ENCODE measurements around the gene TBC1D22A. TPM values are rescaled to one million over a fixed set of nuclear protein-coding genes. Genes with fewer than 3 reads are reported as not detected.
"Not testable (repeated sequence)": the region's sequence is repeated elsewhere in the genome, so short reads cannot be mapped to it uniquely, and the experiment has no call there.

Gene TBC1D22A
- total RNA-seq, 6 experiments from 2014 or later, result 10.9 to 18.1 (median 14.0) TPM

DNA sequence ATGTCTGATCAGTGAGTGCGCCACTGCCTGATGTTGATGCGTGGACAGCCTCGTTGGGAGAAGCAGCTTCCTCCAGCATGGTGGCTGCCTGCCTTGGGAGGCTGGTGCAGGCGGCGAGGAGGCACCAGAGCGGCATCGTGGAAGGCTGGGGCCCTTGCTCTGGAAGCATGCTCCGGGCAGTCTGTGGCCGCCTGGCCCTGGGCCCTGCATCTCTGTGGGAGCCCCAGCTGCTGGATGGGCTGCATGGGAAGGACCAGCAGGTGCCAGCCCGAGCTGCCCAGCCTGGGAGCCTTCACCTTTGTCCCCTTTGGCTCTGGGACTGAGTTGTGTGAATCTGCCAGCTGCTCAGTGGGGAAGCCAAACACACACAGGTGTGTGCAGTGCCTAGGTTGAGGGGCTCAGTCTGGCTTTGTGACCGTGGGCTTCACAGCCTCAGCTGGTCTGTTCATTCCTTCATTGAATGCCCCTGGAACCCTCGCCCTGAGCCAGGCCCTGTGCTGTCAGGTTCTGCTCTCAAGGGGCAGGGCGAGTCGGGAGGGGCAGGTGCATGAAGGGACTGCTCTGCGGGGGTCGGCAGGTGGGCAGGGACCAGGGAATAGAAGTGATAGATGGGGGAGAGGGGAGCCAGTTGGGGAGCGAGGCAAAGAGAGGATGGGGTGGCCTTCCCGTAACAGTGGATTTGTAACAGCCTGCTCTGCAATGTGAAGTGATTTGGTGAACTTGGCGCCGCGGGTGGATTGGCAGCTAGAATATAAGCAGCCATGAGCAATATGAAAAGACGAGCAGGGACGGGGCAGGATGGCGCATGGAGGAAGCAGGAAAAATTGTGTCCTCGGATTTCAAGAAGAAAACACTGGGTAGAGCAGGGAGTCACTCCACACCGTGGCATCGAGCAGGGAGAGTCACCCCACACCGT lies 354.2 kb downstream of the TBC1D22A start:
- Histone ChIP-seq H3K36me3 (no peaks in the 10 kb centered on the region), H3K27me3 (no peaks in the 10 kb centered on the region), H3K9me3 (no peaks in the 10 kb centered on the region), H3K4me3 (no peak overlapping the region), H3K4me1 (peaks cover 0 to 7% (median 0%) of the 10 kb centered on the region in 4 donors), H3K27ac (no peak overlapping the region)
- DNase-seq, result peak in 2 of 3 donors; percentile 71 to 73
- whole genome bisulfite sequencing (ENCODE audit: insufficient coverage, low coverage, low lambda C conversion rate, missing lambda C conversion rate), result 88% methylated on average over 5 of the region's 28 CpGs
- intact Hi-C loops (cut with DNase I), result no loop called here
- no peak for TF ChIP-seq POLR2A (IDR thresholded peaks at IDR 0.05)
- TF ChIP-seq, protein P1, sequence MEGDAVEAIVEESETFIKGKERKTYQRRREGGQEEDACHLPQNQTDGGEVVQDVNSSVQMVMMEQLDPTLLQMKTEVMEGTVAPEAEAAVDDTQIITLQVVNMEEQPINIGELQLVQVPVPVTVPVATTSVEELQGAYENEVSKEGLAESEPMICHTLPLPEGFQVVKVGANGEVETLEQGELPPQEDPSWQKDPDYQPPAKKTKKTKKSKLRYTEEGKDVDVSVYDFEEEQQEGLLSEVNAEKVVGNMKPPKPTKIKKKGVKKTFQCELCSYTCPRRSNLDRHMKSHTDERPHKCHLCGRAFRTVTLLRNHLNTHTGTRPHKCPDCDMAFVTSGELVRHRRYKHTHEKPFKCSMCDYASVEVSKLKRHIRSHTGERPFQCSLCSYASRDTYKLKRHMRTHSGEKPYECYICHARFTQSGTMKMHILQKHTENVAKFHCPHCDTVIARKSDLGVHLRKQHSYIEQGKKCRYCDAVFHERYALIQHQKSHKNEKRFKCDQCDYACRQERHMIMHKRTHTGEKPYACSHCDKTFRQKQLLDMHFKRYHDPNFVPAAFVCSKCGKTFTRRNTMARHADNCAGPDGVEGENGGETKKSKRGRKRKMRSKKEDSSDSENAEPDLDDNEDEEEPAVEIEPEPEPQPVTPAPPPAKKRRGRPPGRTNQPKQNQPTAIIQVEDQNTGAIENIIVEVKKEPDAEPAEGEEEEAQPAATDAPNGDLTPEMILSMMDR (IDR thresholded peaks at IDR 0.05), result no peak
- peak; percentile 80 to 90 (median 89) for ATAC-seq

DNA sequence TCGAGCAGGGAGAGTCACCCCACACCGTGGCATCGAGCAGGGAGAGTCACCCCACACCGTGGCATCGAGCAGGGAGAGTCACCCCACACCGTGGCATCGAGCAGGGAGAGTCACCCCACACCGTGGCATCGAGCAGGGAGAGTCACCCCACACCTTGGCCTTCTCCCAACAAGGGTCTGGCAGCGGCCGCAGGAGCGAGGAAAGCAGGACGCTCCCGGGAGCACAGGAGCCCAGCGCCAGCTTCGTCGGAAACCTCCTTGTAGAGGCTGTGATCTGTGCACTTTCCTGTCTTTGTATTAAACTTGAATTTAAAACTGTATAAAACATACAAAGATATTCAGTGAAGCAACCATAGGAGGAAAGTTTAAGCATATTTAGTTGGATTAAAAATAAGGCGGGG lies 355.0 kb downstream of the TBC1D22A start:
- H3K4me1 ChIP-seq; H3K4me3 ChIP-seq; DNase-seq; H3K27me3 ChIP-seq; H3K9me3 ChIP-seq; H3K36me3 ChIP-seq; H3K27ac ChIP-seq; ATAC-seq; intact Hi-C loops (cut with DNase I): not testable (repeated sequence)
- WGBS (ENCODE audit: insufficient coverage, low coverage, low lambda C conversion rate, missing lambda C conversion rate), result 97% methylated on average over 6 of the region's 18 CpGs

DNA sequence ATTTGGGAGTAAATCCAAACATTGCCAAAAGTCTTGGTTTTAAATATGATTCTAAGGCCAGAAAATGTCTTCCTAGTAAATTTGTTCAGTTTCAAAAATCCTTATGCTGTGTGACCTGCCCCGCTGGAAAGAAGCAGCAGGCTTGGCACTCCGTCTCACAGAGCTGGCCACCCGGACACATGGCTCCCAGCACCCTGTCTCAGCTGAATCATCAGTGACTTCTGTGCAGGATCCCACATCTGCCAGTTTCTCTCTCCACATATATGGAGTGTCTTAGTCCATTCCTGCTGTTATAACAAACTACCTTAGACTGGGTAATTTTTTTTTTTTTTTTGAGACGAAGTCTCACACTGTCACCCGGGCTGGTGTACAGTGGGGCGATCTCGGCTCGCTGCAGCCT lies 356.7 kb downstream of the TBC1D22A start:
- intact Hi-C loops (cut with DNase I), result no loop called here
- no peak overlapping the region for H3K4me3 ChIP-seq
- no peak for TF ChIP-seq POLR2A (IDR thresholded peaks at IDR 0.05)
- peak in 1 of 3 donors; percentile 22 for DNase-seq
- H3K27me3 ChIP-seq, result no peaks in the 10 kb centered on the region
- H3K9me3 ChIP-seq, result no peaks in the 10 kb centered on the region
- WGBS (ENCODE audit: insufficient coverage, low coverage, low lambda C conversion rate, missing lambda C conversion rate), result 93% methylated on average over 8 of the region's 8 CpGs
- no peaks in the 10 kb centered on the region for H3K36me3 ChIP-seq
- no peak overlapping the region for H3K27ac ChIP-seq
- ATAC-seq, result no peak
- H3K4me1 ChIP-seq, result peaks cover 0 to 7% (median 0%) of the 10 kb centered on the region in 4 donors

DNA sequence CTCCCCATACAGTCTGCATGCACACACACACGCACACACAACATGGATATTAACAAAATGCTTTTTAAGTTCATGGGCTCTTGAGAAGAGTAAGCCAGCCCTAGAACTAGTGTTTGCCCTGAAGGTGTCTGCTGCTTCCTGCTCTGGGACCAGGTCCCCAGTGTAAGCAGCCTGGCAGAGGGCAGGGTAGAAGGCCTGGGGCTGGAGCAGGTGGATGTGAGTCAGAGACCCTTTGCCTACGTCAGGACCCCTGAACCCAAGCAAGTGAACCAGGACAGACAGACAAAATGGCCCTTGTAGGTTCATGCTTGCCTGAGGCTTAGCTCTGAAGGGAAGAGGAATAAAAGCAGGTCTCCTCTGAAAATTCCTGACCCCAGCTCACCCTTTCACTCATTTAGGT lies 357.9 kb downstream of the TBC1D22A start:
- no peaks in the 10 kb centered on the region for H3K9me3 ChIP-seq
- TF ChIP-seq, protein P1 (IDR thresholded peaks at IDR 0.05), result no peak
- ATAC-seq (no peak), DNase-seq (peak in 1 of 3 donors; percentile 0)
- H3K4me1 ChIP-seq, result peaks cover 0 to 7% (median 0%) of the 10 kb centered on the region in 4 donors
- no peaks in the 10 kb centered on the region for H3K36me3 ChIP-seq
- intact Hi-C loops (cut with DNase I), result no loop called here
- no peak overlapping the region for H3K27ac ChIP-seq
- H3K27me3 ChIP-seq, result no peaks in the 10 kb centered on the region
- no peak overlapping the region for H3K4me3 ChIP-seq
- WGBS (ENCODE audit: insufficient coverage, low coverage, low lambda C conversion rate, missing lambda C conversion rate), result no CpG with 5 or more reads among the region's 2 CpGs

DNA sequence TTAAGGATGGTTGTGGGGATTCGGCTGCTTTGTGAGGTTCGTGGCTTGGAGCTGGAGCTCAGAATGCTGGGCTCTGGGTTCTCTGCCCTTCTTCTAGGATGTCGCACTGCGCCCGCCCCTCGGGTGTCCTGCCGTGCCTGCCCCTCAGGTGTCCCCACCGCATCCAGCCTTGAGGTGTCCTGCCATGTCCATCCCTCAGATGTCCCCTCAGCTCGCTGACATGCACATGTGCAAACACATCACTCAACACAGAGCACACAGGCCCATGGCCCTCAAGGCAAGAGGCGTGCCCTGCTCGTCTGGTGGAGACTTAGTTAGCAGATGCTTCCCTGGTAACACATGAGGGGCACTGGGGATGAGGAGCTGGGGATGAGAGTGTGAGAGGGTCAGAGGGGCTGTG lies 359.3 kb downstream of the TBC1D22A start:
- intact Hi-C loops (cut with DNase I), result no loop called here
- Histone ChIP-seq H3K4me3 (no peak overlapping the region), H3K27me3 (no peaks in the 10 kb centered on the region), H3K27ac (no peak overlapping the region), H3K9me3 (no peaks in the 10 kb centered on the region), H3K4me1 (no peaks in the 10 kb centered on the region), H3K36me3 (no peaks in the 10 kb centered on the region)
- TF ChIP-seq, protein P1 (IDR thresholded peaks at IDR 0.05), result no peak
- TF ChIP-seq POLR2A (IDR thresholded peaks at IDR 0.05), result no peak
- WGBS (ENCODE audit: insufficient coverage, low coverage, low lambda C conversion rate, missing lambda C conversion rate), result 93% methylated on average over 5 of the region's 11 CpGs
- DNase-seq (peak in 1 of 3 donors; percentile 40), ATAC-seq (no peak)

Data from right lobe of liver (tissue), 6 donors.